IMR-90 (cell line): ENCODE measurements around the gene ELF5. TPM values are rescaled to one million over a fixed set of nuclear protein-coding genes. Genes with fewer than 3 reads are reported as not detected.

Experiments used
- ATAC-seq: fragments of 200-7000 bp; cut with Tn5 transposase; 2 replicates; pipeline ENCODE4 v1.9.1; 2020; ENCODE audit warnings: low read depth, mild to moderate bottlenecking, moderate library complexity
- BruUV-seq: library from RNA; stranded (reverse); fragments of 400-500 nt; replicated peaks from 2 replicates; lab custom pipeline; 2021; lab: Mats Ljungman, UMichigan
- CTCF ChIA-PET: fragments of 300-600 bp; formaldehyde crosslinking; extraction: SDS; loops from one replicate; lab custom pipeline; 2021; ENCODE audit warnings: antibody characterized with exemption; lab: Yijun Ruan, JAX
- POLR2A ChIA-PET: fragments of 300-600 bp; sonication (Branson Sonifier 250); formaldehyde crosslinking; loops from one replicate; lab custom pipeline; 2022; ENCODE audit warnings: antibody characterized with exemption; ENCODE audit not compliant: unreplicated experiment; lab: Charles Lee
- DNase-seq: peaks from one replicate; pipeline ENCODE4 v3.0.0; 2013
- H2AFZ ChIP-seq: replicated peaks from 2 replicates; pipeline ENCODE3; 2013; ENCODE audit warnings: low read length, mild to moderate bottlenecking; ENCODE audit not compliant: poor library complexity
- H2AK5ac ChIP-seq: 2 replicates; pipeline ENCODE4 v1.6.1; 2013; ENCODE audit warnings: low read depth, low read length, inconsistent platforms
- H2AK9ac ChIP-seq: replicated peaks from 2 replicates; pipeline ENCODE3; 2013; ENCODE audit warnings: mild to moderate bottlenecking, low read depth, low read length, moderate library complexity; ENCODE audit not compliant: poor library complexity
- H2BK120ac ChIP-seq: 2 replicates; pipeline ENCODE4 v1.6.1; 2013; ENCODE audit warnings: low read depth, low read length, inconsistent platforms
- H2BK15ac ChIP-seq: 3 replicates; pipeline ENCODE4 v1.6.1; 2013; ENCODE audit warnings: low read depth, low read length, inconsistent platforms
- H2BK20ac ChIP-seq: 2 replicates; pipeline ENCODE4 v1.6.1; 2013; ENCODE audit warnings: low read depth, mild to moderate bottlenecking, inconsistent platforms, low read length, moderate library complexity
- H2BK5ac ChIP-seq: 2 replicates; pipeline ENCODE4 v1.6.1; 2013; ENCODE audit warnings: mild to moderate bottlenecking, low read depth, low read length, inconsistent platforms; ENCODE audit not compliant: poor library complexity, severe bottlenecking
- H3K14ac ChIP-seq: replicated peaks from 2 replicates; pipeline ENCODE4 v1.6.1; 2013; ENCODE audit warnings: low read depth, low read length, inconsistent platforms
- H3K18ac ChIP-seq: 2 replicates; pipeline ENCODE4 v1.6.1; 2013; ENCODE audit warnings: low read depth, low read length, control low read depth
- H3K23ac ChIP-seq: 2 replicates; pipeline ENCODE4 v1.6.1; 2013; ENCODE audit warnings: low read depth, low read length, inconsistent platforms
- H3K27ac ChIP-seq: 2 replicates; pipeline ENCODE4 v1.5.1; 2013; ENCODE audit warnings: mild to moderate bottlenecking, control low read depth, low read length; ENCODE audit not compliant: insufficient read depth
- H3K27me3 ChIP-seq: 2 replicates; pipeline ENCODE4 v1.6.1; 2013; ENCODE audit warnings: low read length; ENCODE audit not compliant: control insufficient read depth, insufficient read depth
- H3K36me3 ChIP-seq: 2 replicates; pipeline ENCODE4 v1.6.1; 2013; ENCODE audit warnings: low read length, mixed read lengths; ENCODE audit not compliant: control insufficient read depth, insufficient read depth
- H3K4ac ChIP-seq: 2 replicates; pipeline ENCODE4 v1.6.1; 2013; ENCODE audit warnings: low read depth, low read length, inconsistent platforms
- H3K4me1 ChIP-seq: 2 replicates; pipeline ENCODE4 v1.6.1; 2013; ENCODE audit warnings: low read length, mixed read lengths; ENCODE audit not compliant: control insufficient read depth, insufficient read depth
- H3K4me2 ChIP-seq: 2 replicates; pipeline ENCODE4 v1.6.1; 2013; ENCODE audit warnings: low read depth, mild to moderate bottlenecking, control low read depth, low read length, moderate library complexity
- H3K4me3 ChIP-seq: 2 replicates; pipeline ENCODE4 v1.5.1; 2013; ENCODE audit warnings: low read depth, mild to moderate bottlenecking, control low read depth, low read length, moderate library complexity; ENCODE audit not compliant: insufficient read depth
- H3K56ac ChIP-seq: 2 replicates; pipeline ENCODE4 v1.6.1; 2013; ENCODE audit warnings: low read length, inconsistent platforms; ENCODE audit not compliant: insufficient read depth; ENCODE audit errors: extremely low read depth
- H3K79me1 ChIP-seq, 2 experiments: 2 replicates each; pipeline ENCODE4 v1.6.1; 2013; ENCODE audit warnings: low read length in 2 of 2, inconsistent platforms in 1 of 2, low read depth in 1 of 2
- H3K9ac ChIP-seq: 2 replicates; pipeline ENCODE4 v1.6.1; 2013; ENCODE audit warnings: low read depth, low read length, control low read depth
- H3K9me1 ChIP-seq: 2 replicates; pipeline ENCODE4 v1.6.1; 2013; ENCODE audit warnings: low read length, inconsistent platforms; ENCODE audit not compliant: insufficient read depth
- H3K9me3 ChIP-seq: 2 replicates; pipeline ENCODE4 v1.6.1; 2013; ENCODE audit warnings: low read length; ENCODE audit not compliant: control insufficient read depth, insufficient read depth
- H4K20me1 ChIP-seq: 2 replicates; pipeline ENCODE4 v1.6.1; 2013; ENCODE audit warnings: low read length, inconsistent platforms; ENCODE audit not compliant: insufficient read depth
- H4K5ac ChIP-seq: 2 replicates; pipeline ENCODE4 v1.6.1; 2013; ENCODE audit warnings: mild to moderate bottlenecking, low read depth, low read length, control low read depth
- H4K8ac ChIP-seq, 2 experiments: 2 replicates each; pipeline ENCODE4 v1.6.1; 2013; ENCODE audit warnings: low read depth in 2 of 2, low read length in 2 of 2, control low read depth in 1 of 2, inconsistent platforms in 1 of 2
- H4K91ac ChIP-seq: 2 replicates; pipeline ENCODE4 v1.6.1; 2013; ENCODE audit warnings: low read depth, low read length, inconsistent platforms; ENCODE audit not compliant: insufficient read depth
- MAZ ChIP-seq: IDR thresholded peaks from 2 replicates; pipeline ENCODE4 v1.6.1; 2012; ENCODE audit warnings: low read depth, mild to moderate bottlenecking, low read length, improper control_type of control experiment, moderate library complexity, borderline replicate concordance
- MXI1 ChIP-seq: IDR thresholded peaks from 2 replicates; pipeline ENCODE4 v1.6.1; 2012; ENCODE audit warnings: low read depth, mild to moderate bottlenecking, low read length, moderate library complexity, borderline replicate concordance
- POLR2A ChIP-seq: IDR thresholded peaks from 2 replicates; pipeline ENCODE4 v1.6.1; 2012; ENCODE audit warnings: mild to moderate bottlenecking, low read depth, low read length
- RAD21 ChIP-seq: IDR thresholded peaks from 2 replicates; pipeline ENCODE4 v1.6.1; 2012; ENCODE audit warnings: low read length, improper control_type of control experiment
- RCOR1 ChIP-seq: IDR thresholded peaks from 2 replicates; pipeline ENCODE4 v1.6.1; 2012; ENCODE audit warnings: mild to moderate bottlenecking, low read length, improper control_type of control experiment; ENCODE audit not compliant: insufficient replicate concordance
- RFX5 ChIP-seq: IDR thresholded peaks from 2 replicates; pipeline ENCODE4 v1.8.0; 2012; ENCODE audit warnings: low read depth, mild to moderate bottlenecking, low read length, moderate library complexity
- dilution Hi-C: fragments of 300-500 bp; cut with HindIII; formaldehyde crosslinking; loops from one replicate; pipeline ENCODE4 v1.14.3; 2018; ENCODE audit warnings: low sequenced_read_pairs; ENCODE audit not compliant: unreplicated experiment
- in situ Hi-C: fragments of 300-500 bp; cut with MboI; formaldehyde crosslinking; loops from 3 replicates; pipeline ENCODE4 v1.14.3; 2019; ENCODE audit warnings: low sequenced_read_pairs, inconsistent platforms, mixed read lengths
- intact Hi-C: fragments of 100-400 bp; cut with micrococcal nuclease; formaldehyde crosslinking; loops from 2 replicates; pipeline ENCODE4 v1.10.0; 2022
- polyA plus RNA-seq, 3 experiments: library from polyadenylated mRNA; depleted of rRNA; stranded (reverse); fragments of >200 nt; gene quantifications; 2 replicates each; pipeline ENCODE4 v1.2.3, GENCODE V29; 2012; ENCODE audit warnings: low replicate concordance in 1 of 3
- total RNA-seq: library from RNA; depleted of rRNA; stranded (reverse); fragments of >200 nt; gene quantifications from 2 replicates; pipeline ENCODE4 v1.2.3, GENCODE V29; 2012
- TF ChIP-seq, protein P1 (sequence below): fragments of 150-350 bp; IDR thresholded peaks from 2 replicates; pipeline ENCODE4 v1.6.1; 2016; ENCODE audit warnings: low read depth, mild to moderate bottlenecking, low read length, moderate library complexity, borderline replicate concordance
- TF ChIP-seq, protein P2 (sequence below): conservative IDR thresholded peaks from 2 replicates; pipeline ENCODE4 v1.5.1; 2012; ENCODE audit warnings: mild to moderate bottlenecking, low read depth, low read length, improper control_type of control experiment

The ELF5 gene
- total and polyA plus RNA-seq, 2 of the 4 experiments (the other 2 are of a cell fraction) = not detected

DNA sequence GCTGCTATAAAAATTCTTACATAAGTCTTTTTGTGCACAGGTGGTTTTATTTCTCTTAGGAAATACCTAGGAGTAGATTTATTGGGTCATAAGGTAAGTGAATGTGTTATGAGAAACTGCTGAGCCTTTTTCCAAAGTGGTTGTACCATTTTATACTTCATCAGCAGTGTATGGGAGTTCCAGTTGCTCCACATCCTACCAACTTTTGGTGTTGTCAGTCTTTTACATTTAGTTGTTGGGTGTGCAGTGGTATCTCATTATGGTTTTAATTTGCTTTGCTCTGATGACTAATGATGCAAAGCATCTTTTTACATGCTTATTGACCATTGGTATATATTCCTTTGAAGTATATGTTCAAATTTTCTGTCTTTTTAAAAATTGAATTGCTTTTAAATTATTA lies 71.8 kb downstream of the ELF5 start:
- no peak overlapping the region for H2AK9ac ChIP-seq
- no peak overlapping the region for H3K18ac ChIP-seq
- H2BK20ac ChIP-seq = no peak overlapping the region
- dilution Hi-C loops = no loop called here
- ATAC-seq = no peak
- no peaks in the 10 kb centered on the region for H3K36me3 ChIP-seq
- no peak overlapping the region for H3K27ac ChIP-seq
- H3K4me3 ChIP-seq = no peak overlapping the region
- ChIA-PET CTCF (no interaction called here), POLR2A (no interaction called here)
- no peak overlapping the region for H3K4me2 ChIP-seq
- H2AK5ac ChIP-seq = no peak overlapping the region
- no peak overlapping the region for H3K14ac ChIP-seq
- H2BK15ac ChIP-seq = no peak overlapping the region
- no peaks in the 10 kb centered on the region; the same call in 1 of the 2 replicates for H3K4me1 ChIP-seq
- in situ Hi-C loops = no loop called here
- H3K9me1 ChIP-seq = peaks cover 14% of the 10 kb centered on the region; the same call in 1 of the 2 replicates
- no peak overlapping the region for H4K5ac ChIP-seq
- TF ChIP-seq, protein P1, sequence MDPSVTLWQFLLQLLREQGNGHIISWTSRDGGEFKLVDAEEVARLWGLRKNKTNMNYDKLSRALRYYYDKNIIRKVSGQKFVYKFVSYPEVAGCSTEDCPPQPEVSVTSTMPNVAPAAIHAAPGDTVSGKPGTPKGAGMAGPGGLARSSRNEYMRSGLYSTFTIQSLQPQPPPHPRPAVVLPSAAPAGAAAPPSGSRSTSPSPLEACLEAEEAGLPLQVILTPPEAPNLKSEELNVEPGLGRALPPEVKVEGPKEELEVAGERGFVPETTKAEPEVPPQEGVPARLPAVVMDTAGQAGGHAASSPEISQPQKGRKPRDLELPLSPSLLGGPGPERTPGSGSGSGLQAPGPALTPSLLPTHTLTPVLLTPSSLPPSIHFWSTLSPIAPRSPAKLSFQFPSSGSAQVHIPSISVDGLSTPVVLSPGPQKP = no peak
- no peak for TF ChIP-seq RAD21
- no peak for TF ChIP-seq MAZ
- TF ChIP-seq, protein P2, sequence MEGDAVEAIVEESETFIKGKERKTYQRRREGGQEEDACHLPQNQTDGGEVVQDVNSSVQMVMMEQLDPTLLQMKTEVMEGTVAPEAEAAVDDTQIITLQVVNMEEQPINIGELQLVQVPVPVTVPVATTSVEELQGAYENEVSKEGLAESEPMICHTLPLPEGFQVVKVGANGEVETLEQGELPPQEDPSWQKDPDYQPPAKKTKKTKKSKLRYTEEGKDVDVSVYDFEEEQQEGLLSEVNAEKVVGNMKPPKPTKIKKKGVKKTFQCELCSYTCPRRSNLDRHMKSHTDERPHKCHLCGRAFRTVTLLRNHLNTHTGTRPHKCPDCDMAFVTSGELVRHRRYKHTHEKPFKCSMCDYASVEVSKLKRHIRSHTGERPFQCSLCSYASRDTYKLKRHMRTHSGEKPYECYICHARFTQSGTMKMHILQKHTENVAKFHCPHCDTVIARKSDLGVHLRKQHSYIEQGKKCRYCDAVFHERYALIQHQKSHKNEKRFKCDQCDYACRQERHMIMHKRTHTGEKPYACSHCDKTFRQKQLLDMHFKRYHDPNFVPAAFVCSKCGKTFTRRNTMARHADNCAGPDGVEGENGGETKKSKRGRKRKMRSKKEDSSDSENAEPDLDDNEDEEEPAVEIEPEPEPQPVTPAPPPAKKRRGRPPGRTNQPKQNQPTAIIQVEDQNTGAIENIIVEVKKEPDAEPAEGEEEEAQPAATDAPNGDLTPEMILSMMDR = no peak
- no peak for TF ChIP-seq POLR2A
- no peak for TF ChIP-seq RCOR1
- no peak for TF ChIP-seq MXI1
- TF ChIP-seq RFX5 = no peak
- H3K56ac ChIP-seq = no peak overlapping the region
- no peak overlapping the region for H2BK5ac ChIP-seq
- no TSS peak for BruUV-seq
- H3K27me3 ChIP-seq = no peaks in the 10 kb centered on the region
- H3K9me3 ChIP-seq = no peaks in the 10 kb centered on the region
- peaks cover 8 to 56% of the 10 kb centered on the region in 2 experiments; a peak in 3 of 4 replicates for H3K79me1 ChIP-seq
- H3K9ac ChIP-seq = no peak overlapping the region
- intact Hi-C loops = no loop called here
- no peak overlapping the region for H3K23ac ChIP-seq
- H2BK120ac ChIP-seq = no peak overlapping the region
- H3K4ac ChIP-seq = no peak overlapping the region
- H4K8ac ChIP-seq = no peak overlapping the region
- no peak for DNase-seq
- no peak overlapping the region for H2AFZ ChIP-seq
- no peak overlapping the region for H4K91ac ChIP-seq
- H4K20me1 ChIP-seq = peaks cover 10% of the 10 kb centered on the region; the same call in 1 of the 2 replicates
